Loucy (cell line): ENCODE measurements around the gene KRTAP10-1.

Source experiments
- H2AFZ ChIP-seq: fragments of 200-600 bp; sonication (generic); 2 replicates; pipeline ENCODE4 v1.6.0; 2016; ENCODE audit warnings: antibody characterized with exemption, mild to moderate bottlenecking, low read length, moderate library complexity
- H3F3A ChIP-seq: fragments of 200-600 bp; 2 replicates; pipeline ENCODE4 v1.6.0; 2016; ENCODE audit warnings: antibody characterized with exemption, low read depth, mild to moderate bottlenecking
- H3K27me3 ChIP-seq: fragments of 200-600 bp; sonication (generic); 2 replicates; pipeline ENCODE4 v1.6.1; 2014; ENCODE audit warnings: low read length, mild to moderate bottlenecking; ENCODE audit not compliant: insufficient read depth, poor library complexity, severe bottlenecking
- H3K36me3 ChIP-seq: fragments of 200-600 bp; sonication (generic); 2 replicates; pipeline ENCODE4 v1.6.1; 2016; ENCODE audit warnings: low read length; ENCODE audit not compliant: insufficient read depth
- H3K4me1 ChIP-seq: fragments of 200-600 bp; sonication (generic); 2 replicates; pipeline ENCODE4 v1.5.1; 2014; ENCODE audit warnings: low read length, mild to moderate bottlenecking; ENCODE audit not compliant: insufficient read depth, poor library complexity, severe bottlenecking
- H3K4me2 ChIP-seq: fragments of 200-600 bp; sonication (generic); 2 replicates; pipeline ENCODE4 v1.6.0; 2014; ENCODE audit warnings: antibody characterized with exemption, low read length, low read depth, mild to moderate bottlenecking; ENCODE audit not compliant: poor library complexity, severe bottlenecking
- H3K4me3 ChIP-seq: fragments of 200-600 bp; sonication (generic); 2 replicates; pipeline ENCODE4 v1.5.1; 2014; ENCODE audit warnings: low read length, mild to moderate bottlenecking, mixed read lengths; ENCODE audit not compliant: poor library complexity, severe bottlenecking
- H3K79me2 ChIP-seq: fragments of 200-600 bp; sonication (generic); 2 replicates; pipeline ENCODE4 v1.6.1; 2014; ENCODE audit warnings: low read length; ENCODE audit not compliant: insufficient read depth
- H3K9ac ChIP-seq: fragments of 200-600 bp; sonication (generic); 2 replicates; pipeline ENCODE4 v1.6.0; 2014; ENCODE audit warnings: mild to moderate bottlenecking, low read depth, low read length, moderate library complexity; ENCODE audit not compliant: poor library complexity, severe bottlenecking
- H3K9me2 ChIP-seq: fragments of 200-600 bp; sonication (generic); replicated peaks from 2 replicates; pipeline ENCODE4 v1.6.1; 2016; ENCODE audit warnings: low read depth, low read length, mixed read lengths
- H3K9me3 ChIP-seq: fragments of 200-600 bp; sonication (generic); 2 replicates; pipeline ENCODE4 v1.6.1; 2014; ENCODE audit warnings: mild to moderate bottlenecking, antibody characterized with exemption, low read length, low read depth; ENCODE audit not compliant: insufficient read depth
- H4K20me1 ChIP-seq: fragments of 200-600 bp; sonication (generic); 2 replicates; pipeline ENCODE4 v1.6.0; 2014; ENCODE audit warnings: antibody characterized with exemption, low read length, mild to moderate bottlenecking; ENCODE audit not compliant: insufficient read depth, poor library complexity, severe bottlenecking
- EZH2phosphoT487 ChIP-seq: fragments of 200-600 bp; IDR thresholded peaks from 2 replicates; pipeline ENCODE4 v1.6.1; 2018; ENCODE audit warnings: antibody characterized with exemption, mild to moderate bottlenecking, moderate library complexity, borderline replicate concordance
- TF ChIP-seq, protein P1 (sequence below): fragments of 200-600 bp; sonication (generic); conservative IDR thresholded peaks from 2 replicates; pipeline ENCODE4 v1.5.1; 2014; ENCODE audit warnings: mild to moderate bottlenecking, antibody characterized with exemption, low read length

The KRTAP10-1 gene

GRCh38 chr21:44527983-44528633 lies 11.9 kb downstream of the KRTAP10-1 start:
- H3K9me2 ChIP-seq: no peaks in the 10 kb centered on the region
- H3K9ac ChIP-seq: no peak overlapping the region
- peaks cover 11% of the 10 kb centered on the region; the same call in 1 of the 2 replicates for H3K9me3 ChIP-seq
- no peaks in the 10 kb centered on the region for H3F3A ChIP-seq
- H4K20me1 ChIP-seq: no peaks in the 10 kb centered on the region
- no peaks in the 10 kb centered on the region for H3K36me3 ChIP-seq
- TF ChIP-seq, protein P1, sequence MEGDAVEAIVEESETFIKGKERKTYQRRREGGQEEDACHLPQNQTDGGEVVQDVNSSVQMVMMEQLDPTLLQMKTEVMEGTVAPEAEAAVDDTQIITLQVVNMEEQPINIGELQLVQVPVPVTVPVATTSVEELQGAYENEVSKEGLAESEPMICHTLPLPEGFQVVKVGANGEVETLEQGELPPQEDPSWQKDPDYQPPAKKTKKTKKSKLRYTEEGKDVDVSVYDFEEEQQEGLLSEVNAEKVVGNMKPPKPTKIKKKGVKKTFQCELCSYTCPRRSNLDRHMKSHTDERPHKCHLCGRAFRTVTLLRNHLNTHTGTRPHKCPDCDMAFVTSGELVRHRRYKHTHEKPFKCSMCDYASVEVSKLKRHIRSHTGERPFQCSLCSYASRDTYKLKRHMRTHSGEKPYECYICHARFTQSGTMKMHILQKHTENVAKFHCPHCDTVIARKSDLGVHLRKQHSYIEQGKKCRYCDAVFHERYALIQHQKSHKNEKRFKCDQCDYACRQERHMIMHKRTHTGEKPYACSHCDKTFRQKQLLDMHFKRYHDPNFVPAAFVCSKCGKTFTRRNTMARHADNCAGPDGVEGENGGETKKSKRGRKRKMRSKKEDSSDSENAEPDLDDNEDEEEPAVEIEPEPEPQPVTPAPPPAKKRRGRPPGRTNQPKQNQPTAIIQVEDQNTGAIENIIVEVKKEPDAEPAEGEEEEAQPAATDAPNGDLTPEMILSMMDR: no peak
- no peak for TF ChIP-seq EZH2phosphoT487
- H3K4me3 ChIP-seq: no peak overlapping the region
- no peak overlapping the region for H3K4me2 ChIP-seq
- no peaks in the 10 kb centered on the region for H3K27me3 ChIP-seq
- no peak overlapping the region for H2AFZ ChIP-seq
- no peaks in the 10 kb centered on the region for H3K4me1 ChIP-seq
- H3K79me2 ChIP-seq: no peaks in the 10 kb centered on the region

DNA sequence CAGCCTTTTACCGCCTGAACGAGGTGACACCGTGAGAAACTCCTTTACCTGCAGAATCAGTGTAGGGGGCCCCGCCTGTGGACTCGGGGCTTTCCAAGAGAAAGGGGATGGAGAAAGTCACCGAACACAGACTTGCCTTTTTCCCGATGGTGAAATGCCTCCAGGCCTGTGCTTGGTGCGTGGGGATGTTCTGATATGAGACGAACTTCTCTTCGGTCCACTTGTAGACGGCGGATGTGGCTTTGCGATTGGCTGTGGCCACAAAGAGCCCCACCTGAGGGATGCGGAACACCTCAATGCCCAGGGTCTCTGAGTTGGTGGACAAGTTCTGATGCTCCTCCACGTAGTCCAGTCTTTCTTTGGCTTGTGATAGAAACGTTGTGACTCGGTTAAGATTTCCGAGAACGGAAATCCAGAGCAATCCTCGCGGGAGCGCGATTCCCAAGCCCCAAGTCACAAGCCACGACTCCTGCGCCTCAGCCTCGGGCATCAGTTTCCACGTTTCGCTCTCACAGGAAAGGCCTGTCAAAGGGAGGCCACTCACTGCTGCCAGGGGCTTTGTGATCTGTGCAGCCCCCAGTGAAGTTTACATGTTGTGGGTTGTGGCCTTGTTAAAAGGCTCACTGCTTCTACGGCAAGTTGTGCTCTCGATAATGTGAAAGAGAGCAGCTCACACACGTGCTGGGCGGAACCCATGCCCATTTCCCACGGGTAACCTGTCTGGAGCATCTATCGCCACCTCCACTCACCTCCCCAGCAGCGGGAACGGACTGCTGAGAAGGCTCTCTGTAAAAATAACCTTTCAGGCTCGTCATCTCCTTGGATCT lies 12.6 kb downstream of the KRTAP10-1 start:
- H3K4me1 ChIP-seq: no peaks in the 10 kb centered on the region
- H3K36me3 ChIP-seq: no peaks in the 10 kb centered on the region
- H3K27me3 ChIP-seq: no peaks in the 10 kb centered on the region
- no peaks in the 10 kb centered on the region for H3F3A ChIP-seq
- no peak overlapping the region for H3K4me2 ChIP-seq
- no peaks in the 10 kb centered on the region for H4K20me1 ChIP-seq
- no peak for TF ChIP-seq EZH2phosphoT487
- TF ChIP-seq, protein P1: no peak
- H2AFZ ChIP-seq: no peak overlapping the region
- peaks cover 11% of the 10 kb centered on the region; the same call in 1 of the 2 replicates for H3K9me3 ChIP-seq
- H3K9me2 ChIP-seq: no peaks in the 10 kb centered on the region
- no peaks in the 10 kb centered on the region for H3K79me2 ChIP-seq
- H3K4me3 ChIP-seq: no peak overlapping the region
- H3K9ac ChIP-seq: no peak overlapping the region

DNA sequence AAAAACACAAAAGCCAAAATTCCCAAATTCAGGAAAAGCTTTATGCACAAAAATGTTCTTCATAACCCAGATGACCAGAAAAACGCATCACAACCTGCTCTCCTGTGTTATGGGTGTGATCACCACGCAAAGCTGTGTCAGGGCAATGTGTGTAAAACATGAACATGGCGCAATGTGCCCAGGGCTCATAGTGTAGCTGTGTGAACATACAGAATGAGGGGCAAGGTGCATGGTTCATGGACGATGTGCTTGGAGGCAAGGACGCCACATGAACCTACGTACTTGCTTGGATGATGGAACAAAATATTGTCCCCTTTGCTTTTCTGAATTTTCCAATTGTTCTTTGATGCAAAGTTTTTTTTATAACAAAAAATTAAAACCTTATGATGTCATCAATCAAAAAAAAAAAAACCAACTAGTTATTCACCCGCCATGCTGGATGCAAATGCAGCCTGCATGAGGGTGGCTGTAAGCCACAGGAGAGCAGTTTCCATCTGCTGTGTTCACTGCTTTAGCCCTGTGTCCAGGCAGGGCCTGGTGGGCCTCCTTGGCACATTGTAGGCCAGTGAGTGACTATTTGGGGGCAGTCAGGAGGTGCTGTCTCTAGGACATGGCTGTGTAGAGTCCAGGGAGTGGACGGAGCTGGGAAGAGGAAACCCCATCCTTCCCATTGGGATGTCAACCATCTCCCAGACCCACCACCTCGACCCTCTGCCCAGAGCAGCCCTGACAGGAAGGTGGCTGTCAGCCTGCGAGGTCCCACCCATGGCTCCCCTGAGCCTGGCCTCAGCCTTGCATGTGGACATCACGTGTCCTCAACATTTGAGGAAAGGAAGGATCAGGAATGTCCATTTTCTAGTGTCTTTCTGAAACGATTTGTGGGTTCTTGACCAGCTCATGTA lies 13.6 kb downstream of the KRTAP10-1 start:
- Histone ChIP-seq H3K36me3 (no peaks in the 10 kb centered on the region), H3K27me3 (no peaks in the 10 kb centered on the region), H3K9ac (no peak overlapping the region)

More for the DNA sequence above, 13.6 kb downstream of the KRTAP10-1 start:
- no peak overlapping the region for H3K4me3 ChIP-seq
- no peaks in the 10 kb centered on the region for H3K79me2 ChIP-seq
- H2AFZ ChIP-seq: no peak overlapping the region
- peaks cover 11% of the 10 kb centered on the region; the same call in 1 of the 2 replicates for H3K9me3 ChIP-seq
- H3F3A ChIP-seq: no peaks in the 10 kb centered on the region
- H3K4me1 ChIP-seq: no peaks in the 10 kb centered on the region
- no peaks in the 10 kb centered on the region for H3K9me2 ChIP-seq
- no peak overlapping the region for H3K4me2 ChIP-seq
- no peaks in the 10 kb centered on the region for H4K20me1 ChIP-seq
- TF ChIP-seq, protein P1: no peak
- no peak for TF ChIP-seq EZH2phosphoT487
